WTC11 (cell line): ENCODE measurements around the gene YY1AP1. TPM values are rescaled to one million over a fixed set of nuclear protein-coding genes. Genes with fewer than 3 reads are reported as not detected.
A peak's percentile ranks its signal among the peaks of the same experiment; 100 is the strongest.

ENCODE experiments used
- ATAC-seq: fragments of 200-7000 bp; cut with Tn5 transposase; 2 replicates; pipeline ENCODE4 v1.10.0; 2021; ENCODE audit warnings: mild to moderate bottlenecking, moderate library complexity
- Bru-seq: library from RNA; stranded (reverse); fragments of 400-500 nt; gene quantifications from one replicate; lab custom pipeline; 2021; lab: Mats Ljungman, UMichigan
- CTCF ChIA-PET: fragments of 300-600 bp; sonication (Branson Sonifier 250); formaldehyde crosslinking; loops from one replicate; lab custom pipeline; 2021; ENCODE audit warnings: antibody characterized with exemption; lab: Charles Lee
- POLR2A ChIA-PET: fragments of 350-600 bp; sonication (Branson Sonifier 250); formaldehyde crosslinking; loops from one replicate; lab custom pipeline; 2021; ENCODE audit warnings: antibody characterized with exemption; lab: Charles Lee
- DNase-seq: peaks from one replicate; pipeline ENCODE4 v3.0.0; 2021; ENCODE audit warnings: low spot score
- H3K27ac Mint-ChIP-seq: 2 replicates; pipeline ENCODE4 v1.8.0; 2021; ENCODE audit warnings: mixed read lengths
- H3K27me3 Mint-ChIP-seq: 2 replicates; pipeline ENCODE4 v1.8.0; 2021; ENCODE audit warnings: low read depth, mild to moderate bottlenecking, moderate library complexity, mixed read lengths
- H3K36me3 Mint-ChIP-seq: 2 replicates; pipeline ENCODE4 v1.8.0; 2021; ENCODE audit warnings: mixed read lengths
- H3K4me1 Mint-ChIP-seq: 2 replicates; pipeline ENCODE4 v1.8.0; 2022; ENCODE audit warnings: mixed read lengths
- H3K4me3 Mint-ChIP-seq: 2 replicates; pipeline ENCODE4 v1.8.0; 2021; ENCODE audit warnings: mild to moderate bottlenecking, moderate library complexity, mixed read lengths
- H3K9me3 Mint-ChIP-seq: 2 replicates; pipeline ENCODE4 v1.8.0; 2021; ENCODE audit warnings: mixed read lengths
- ATF1 ChIP-seq: sonication (generic); formaldehyde crosslinking; IDR thresholded peaks from 2 replicates; pipeline ENCODE4 v1.8.1; 2023; ENCODE audit warnings: mild to moderate bottlenecking, moderate library complexity, missing genetic modification reagents
- ELF4 ChIP-seq: sonication (generic); formaldehyde crosslinking; IDR thresholded peaks from 2 replicates; pipeline ENCODE4 v1.8.1; 2022; ENCODE audit warnings: low read depth, mild to moderate bottlenecking, moderate library complexity, missing genetic modification reagents
- EMX1 ChIP-seq: fragments of 250-450 bp; sonication (Bioruptor Pico); IDR thresholded peaks from 2 replicates; pipeline ENCODE4 v1.8.0; 2021; ENCODE audit warnings: mild to moderate bottlenecking
- MXD4 ChIP-seq: fragments of 250-450 bp; sonication (Bioruptor Pico); IDR thresholded peaks from 2 replicates; pipeline ENCODE4 v1.8.0; 2021; ENCODE audit warnings: mild to moderate bottlenecking, moderate library complexity, borderline replicate concordance
- MYBL2 ChIP-seq: sonication (generic); formaldehyde crosslinking; IDR thresholded peaks from 2 replicates; pipeline ENCODE4 v1.8.1; 2023; ENCODE audit warnings: mild to moderate bottlenecking, moderate library complexity, missing genetic modification reagents
- RELA ChIP-seq: sonication (generic); formaldehyde crosslinking; IDR thresholded peaks from 2 replicates; pipeline ENCODE4 v1.8.1; 2022; ENCODE audit warnings: missing genetic modification reagents, mild to moderate bottlenecking, borderline replicate concordance
- SMAD3 ChIP-seq: sonication (generic); formaldehyde crosslinking; IDR thresholded peaks from 2 replicates; pipeline ENCODE4 v1.8.0; 2022; ENCODE audit warnings: missing genetic modification reagents, mild to moderate bottlenecking, borderline replicate concordance
- TEAD4 ChIP-seq: sonication (generic); formaldehyde crosslinking; IDR thresholded peaks from 2 replicates; pipeline ENCODE4 v1.8.0; 2022; ENCODE audit warnings: mild to moderate bottlenecking, missing genetic modification reagents
- ZBTB21 ChIP-seq: sonication (generic); formaldehyde crosslinking; IDR thresholded peaks from 2 replicates; pipeline ENCODE4 v1.8.1; 2023; ENCODE audit warnings: mild to moderate bottlenecking, missing genetic modification reagents, borderline replicate concordance
- ZNF121 ChIP-seq: sonication (generic); formaldehyde crosslinking; IDR thresholded peaks from 2 replicates; pipeline ENCODE4 v1.8.0; 2023; ENCODE audit warnings: missing genetic modification reagents
- ZNF219 ChIP-seq: sonication (generic); formaldehyde crosslinking; IDR thresholded peaks from 2 replicates; pipeline ENCODE4 v1.8.0; 2023; ENCODE audit warnings: missing genetic modification reagents, mild to moderate bottlenecking, borderline replicate concordance
- long read RNA-seq, 3 experiments: library from RNA in 1 of 3; library from capped mRNA in 1 of 3; library from polyadenylated mRNA in 1 of 3; unstranded in 2 of 3; stranded (forward) in 1 of 3; transcript quantifications; one replicate each; pipeline ENCODE4 v2.0.0, GENCODE V29; 2021
- total RNA-seq: library from RNA; stranded (reverse); gene quantifications from 3 replicates; pipeline ENCODE4 v1.2.3, GENCODE V29; 2021
- TF ChIP-seq, protein P1 (sequence below): fragments of 250-450 bp; sonication (Bioruptor Pico); IDR thresholded peaks from 2 replicates; pipeline ENCODE4 v2.1.2; 2022; ENCODE audit warnings: mild to moderate bottlenecking, moderate library complexity
- TF ChIP-seq, protein P2 (sequence below): fragments of 250-450 bp; sonication (Bioruptor Pico); IDR thresholded peaks from 2 replicates; pipeline ENCODE4 v1.9.0; 2021; ENCODE audit warnings: mild to moderate bottlenecking
- TF ChIP-seq, protein P3 (sequence below): sonication (generic); formaldehyde crosslinking; conservative IDR thresholded peaks from 2 replicates; pipeline ENCODE4 v1.8.1; 2022; ENCODE audit warnings: mild to moderate bottlenecking, missing genetic modification reagents
- TF ChIP-seq, protein P4 (sequence below): sonication (generic); formaldehyde crosslinking; IDR thresholded peaks from 2 replicates; pipeline ENCODE4 v1.8.0; 2022; ENCODE audit warnings: mild to moderate bottlenecking, missing genetic modification reagents
- TF ChIP-seq, protein P5 (sequence below): fragments of 250-450 bp; sonication (Bioruptor Pico); IDR thresholded peaks from 2 replicates; pipeline ENCODE4 v1.8.0; 2021; ENCODE audit warnings: mild to moderate bottlenecking
- TF ChIP-seq, protein P6 (sequence below): sonication (generic); formaldehyde crosslinking; IDR thresholded peaks from 2 replicates; pipeline ENCODE4 v1.8.1; 2023; ENCODE audit warnings: mild to moderate bottlenecking, missing genetic modification reagents, moderate library complexity
- TF ChIP-seq, protein P7 (sequence below): fragments of 250-450 bp; sonication (Bioruptor Pico); IDR thresholded peaks from 2 replicates; pipeline ENCODE4 v1.9.0; 2021; ENCODE audit warnings: moderate library complexity, mild to moderate bottlenecking, inconsistent platforms, borderline replicate concordance
- TF ChIP-seq, protein P8 (sequence below): sonication (generic); formaldehyde crosslinking; IDR thresholded peaks from 2 replicates; pipeline ENCODE4 v1.8.0; 2023; ENCODE audit warnings: missing genetic modification reagents
- TF ChIP-seq, protein P9 (sequence below): fragments of 200-600 bp; IDR thresholded peaks from 2 replicates; pipeline ENCODE4 v1.8.0; 2022; ENCODE audit warnings: antibody characterized with exemption

YY1AP1 gene, protein sequence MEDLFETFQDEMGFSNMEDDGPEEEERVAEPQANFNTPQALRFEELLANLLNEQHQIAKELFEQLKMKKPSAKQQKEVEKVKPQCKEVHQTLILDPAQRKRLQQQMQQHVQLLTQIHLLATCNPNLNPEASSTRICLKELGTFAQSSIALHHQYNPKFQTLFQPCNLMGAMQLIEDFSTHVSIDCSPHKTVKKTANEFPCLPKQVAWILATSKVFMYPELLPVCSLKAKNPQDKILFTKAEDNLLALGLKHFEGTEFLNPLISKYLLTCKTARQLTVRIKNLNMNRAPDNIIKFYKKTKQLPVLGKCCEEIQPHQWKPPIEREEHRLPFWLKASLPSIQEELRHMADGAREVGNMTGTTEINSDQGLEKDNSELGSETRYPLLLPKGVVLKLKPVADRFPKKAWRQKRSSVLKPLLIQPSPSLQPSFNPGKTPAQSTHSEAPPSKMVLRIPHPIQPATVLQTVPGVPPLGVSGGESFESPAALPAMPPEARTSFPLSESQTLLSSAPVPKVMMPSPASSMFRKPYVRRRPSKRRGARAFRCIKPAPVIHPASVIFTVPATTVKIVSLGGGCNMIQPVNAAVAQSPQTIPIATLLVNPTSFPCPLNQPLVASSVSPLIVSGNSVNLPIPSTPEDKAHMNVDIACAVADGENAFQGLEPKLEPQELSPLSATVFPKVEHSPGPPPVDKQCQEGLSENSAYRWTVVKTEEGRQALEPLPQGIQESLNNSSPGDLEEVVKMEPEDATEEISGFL
- 41.8 to 45.0 TPM (median 41.8 TPM) in 3 replicates for total RNA-seq
- Bru-seq, nascent RNA = percentile 79 among the genes with signal in this experiment
- long read RNA-seq, experiment 1, transcript YY1AP1-211 (10 exons, 2,927 nt) = minor isoform, 6 of 245 reads
- long read RNA-seq, experiment 1, transcript YY1AP1-205 (11 exons, 2,663 nt) = major isoform, 81 of 245 reads
- long read RNA-seq, experiment 1, transcript YY1AP1-212 (11 exons, 2,654 nt) = minor isoform, 27 of 245 reads
- long read RNA-seq, experiment 1, transcript YY1AP1-209 (10 exons, 2,555 nt) = minor isoform, 10 of 245 reads
- long read RNA-seq, experiment 1, partial matches to known transcripts = 22 of 245 reads
- long read RNA-seq, experiment 1, other reads (novel, unspliced or antisense) = 83 of 245 reads
- long read RNA-seq, experiment 2, transcript YY1AP1-205 (11 exons, 2,663 nt) = major isoform, 8 of 41 reads
- long read RNA-seq, experiment 2, partial matches to known transcripts = 9 of 41 reads
- long read RNA-seq, experiment 2, other reads (novel, unspliced or antisense) = 17 of 41 reads
- long read RNA-seq, experiment 3, transcript YY1AP1-205 (11 exons, 2,663 nt) = major isoform, 5 of 31 reads
- long read RNA-seq, experiment 3, transcript YY1AP1-212 (11 exons, 2,654 nt) = major isoform, 5 of 31 reads
- long read RNA-seq, experiment 3, partial matches to known transcripts = 2 of 31 reads
- long read RNA-seq, experiment 3, other reads (novel, unspliced or antisense) = 14 of 31 reads

DNA sequence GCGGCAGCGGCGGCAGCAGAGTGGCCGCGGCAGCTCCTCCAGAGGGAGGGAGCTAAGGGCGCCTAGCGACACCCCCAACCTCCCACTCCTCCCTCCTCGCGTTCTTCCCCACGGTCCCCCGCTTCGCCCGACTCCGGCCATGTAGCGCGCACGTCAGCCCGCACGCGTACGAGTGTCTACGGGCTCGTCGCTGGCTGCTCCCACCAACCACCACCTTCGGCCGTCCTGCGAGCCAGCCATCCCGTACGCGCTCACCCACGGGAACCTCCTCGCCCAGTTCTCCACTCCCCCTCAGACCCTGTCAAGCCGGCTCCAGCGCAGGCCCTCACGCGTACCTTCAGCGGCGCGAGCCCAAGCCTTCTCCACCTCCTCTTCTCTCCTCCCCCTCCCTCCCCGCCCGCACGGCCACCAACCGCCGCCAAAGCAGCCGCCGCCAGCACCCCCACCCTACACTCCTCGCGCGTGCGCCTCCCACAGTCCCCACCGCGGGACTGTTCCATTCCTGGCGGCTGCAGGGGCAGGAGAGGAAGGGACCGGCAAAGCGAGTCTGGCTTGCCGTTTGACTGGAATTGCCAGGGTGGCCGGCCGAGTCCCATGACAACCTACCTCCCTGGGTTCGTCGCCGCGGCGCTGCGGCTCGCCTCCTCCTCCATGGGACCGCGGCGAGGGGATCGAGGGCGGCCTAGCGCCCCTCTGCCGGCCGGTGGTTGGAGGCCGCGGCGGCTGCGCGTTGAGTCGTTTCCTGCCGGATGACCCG, at the start of gene YY1AP1:
YY1AP1 (minus strand) TSS at position 451 of the 757 bp plus-strand sequence. CDS start 8,338 bp downstream, outside the sequence.
- Mint-ChIP-seq H3K4me1 (peaks cover 26% of the 10 kb centered on the region), H3K9me3 (peaks cover 19% of the 10 kb centered on the region), H3K36me3 (peaks cover 40% of the 10 kb centered on the region), H3K27me3 (no peaks in the 10 kb centered on the region), H3K27ac (peak within 1 kb of the TSS; percentile 91), H3K4me3 (peak within 1 kb of the TSS; percentile 98)
- CTCF ChIA-PET = no interaction called here
- POLR2A ChIA-PET = no interaction called here
- peak; percentile 80 for ATAC-seq
- peak; percentile 80 for DNase-seq
- TF ChIP-seq, protein P1, sequence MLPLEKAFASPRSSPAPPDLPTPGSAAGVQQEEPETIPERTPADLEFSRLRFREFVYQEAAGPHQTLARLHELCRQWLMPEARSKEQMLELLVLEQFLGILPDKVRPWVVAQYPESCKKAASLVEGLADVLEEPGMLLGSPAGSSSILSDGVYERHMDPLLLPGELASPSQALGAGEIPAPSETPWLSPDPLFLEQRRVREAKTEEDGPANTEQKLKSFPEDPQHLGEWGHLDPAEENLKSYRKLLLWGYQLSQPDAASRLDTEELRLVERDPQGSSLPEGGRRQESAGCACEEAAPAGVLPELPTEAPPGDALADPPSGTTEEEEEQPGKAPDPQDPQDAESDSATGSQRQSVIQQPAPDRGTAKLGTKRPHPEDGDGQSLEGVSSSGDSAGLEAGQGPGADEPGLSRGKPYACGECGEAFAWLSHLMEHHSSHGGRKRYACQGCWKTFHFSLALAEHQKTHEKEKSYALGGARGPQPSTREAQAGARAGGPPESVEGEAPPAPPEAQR (CRISPR knock-in tag) = no peak
- TF ChIP-seq ZNF121 (CRISPR knock-in tag) (no peak), MYBL2 (CRISPR knock-in tag) (no peak; the same call in 1 of the 2 replicates), TEAD4 (no peak), SMAD3 (CRISPR knock-in tag) (peak; percentile 70; the same call in 1 of the 2 replicates), ATF1 (no peak), MXD4 (no peak), EMX1 (CRISPR knock-in tag) (no peak), ZBTB21 (CRISPR knock-in tag) (no peak), RELA (no peak), ELF4 (CRISPR knock-in tag) (no peak), ZNF219 (CRISPR knock-in tag) (no peak)
- TF ChIP-seq, protein P2, sequence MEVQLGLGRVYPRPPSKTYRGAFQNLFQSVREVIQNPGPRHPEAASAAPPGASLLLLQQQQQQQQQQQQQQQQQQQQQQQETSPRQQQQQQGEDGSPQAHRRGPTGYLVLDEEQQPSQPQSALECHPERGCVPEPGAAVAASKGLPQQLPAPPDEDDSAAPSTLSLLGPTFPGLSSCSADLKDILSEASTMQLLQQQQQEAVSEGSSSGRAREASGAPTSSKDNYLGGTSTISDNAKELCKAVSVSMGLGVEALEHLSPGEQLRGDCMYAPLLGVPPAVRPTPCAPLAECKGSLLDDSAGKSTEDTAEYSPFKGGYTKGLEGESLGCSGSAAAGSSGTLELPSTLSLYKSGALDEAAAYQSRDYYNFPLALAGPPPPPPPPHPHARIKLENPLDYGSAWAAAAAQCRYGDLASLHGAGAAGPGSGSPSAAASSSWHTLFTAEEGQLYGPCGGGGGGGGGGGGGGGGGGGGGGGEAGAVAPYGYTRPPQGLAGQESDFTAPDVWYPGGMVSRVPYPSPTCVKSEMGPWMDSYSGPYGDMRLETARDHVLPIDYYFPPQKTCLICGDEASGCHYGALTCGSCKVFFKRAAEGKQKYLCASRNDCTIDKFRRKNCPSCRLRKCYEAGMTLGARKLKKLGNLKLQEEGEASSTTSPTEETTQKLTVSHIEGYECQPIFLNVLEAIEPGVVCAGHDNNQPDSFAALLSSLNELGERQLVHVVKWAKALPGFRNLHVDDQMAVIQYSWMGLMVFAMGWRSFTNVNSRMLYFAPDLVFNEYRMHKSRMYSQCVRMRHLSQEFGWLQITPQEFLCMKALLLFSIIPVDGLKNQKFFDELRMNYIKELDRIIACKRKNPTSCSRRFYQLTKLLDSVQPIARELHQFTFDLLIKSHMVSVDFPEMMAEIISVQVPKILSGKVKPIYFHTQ = no peak
- TF ChIP-seq, protein P3, sequence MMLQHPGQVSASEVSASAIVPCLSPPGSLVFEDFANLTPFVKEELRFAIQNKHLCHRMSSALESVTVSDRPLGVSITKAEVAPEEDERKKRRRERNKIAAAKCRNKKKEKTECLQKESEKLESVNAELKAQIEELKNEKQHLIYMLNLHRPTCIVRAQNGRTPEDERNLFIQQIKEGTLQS (CRISPR knock-in tag) = no peak
- TF ChIP-seq, protein P4, sequence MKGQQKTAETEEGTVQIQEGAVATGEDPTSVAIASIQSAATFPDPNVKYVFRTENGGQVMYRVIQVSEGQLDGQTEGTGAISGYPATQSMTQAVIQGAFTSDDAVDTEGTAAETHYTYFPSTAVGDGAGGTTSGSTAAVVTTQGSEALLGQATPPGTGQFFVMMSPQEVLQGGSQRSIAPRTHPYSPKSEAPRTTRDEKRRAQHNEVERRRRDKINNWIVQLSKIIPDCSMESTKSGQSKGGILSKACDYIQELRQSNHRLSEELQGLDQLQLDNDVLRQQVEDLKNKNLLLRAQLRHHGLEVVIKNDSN (CRISPR knock-in tag) = no peak; the same call in none of the 2 replicates
- TF ChIP-seq, protein P5, sequence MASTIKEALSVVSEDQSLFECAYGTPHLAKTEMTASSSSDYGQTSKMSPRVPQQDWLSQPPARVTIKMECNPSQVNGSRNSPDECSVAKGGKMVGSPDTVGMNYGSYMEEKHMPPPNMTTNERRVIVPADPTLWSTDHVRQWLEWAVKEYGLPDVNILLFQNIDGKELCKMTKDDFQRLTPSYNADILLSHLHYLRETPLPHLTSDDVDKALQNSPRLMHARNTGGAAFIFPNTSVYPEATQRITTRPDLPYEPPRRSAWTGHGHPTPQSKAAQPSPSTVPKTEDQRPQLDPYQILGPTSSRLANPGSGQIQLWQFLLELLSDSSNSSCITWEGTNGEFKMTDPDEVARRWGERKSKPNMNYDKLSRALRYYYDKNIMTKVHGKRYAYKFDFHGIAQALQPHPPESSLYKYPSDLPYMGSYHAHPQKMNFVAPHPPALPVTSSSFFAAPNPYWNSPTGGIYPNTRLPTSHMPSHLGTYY = no peak
- TF ChIP-seq, protein P6, sequence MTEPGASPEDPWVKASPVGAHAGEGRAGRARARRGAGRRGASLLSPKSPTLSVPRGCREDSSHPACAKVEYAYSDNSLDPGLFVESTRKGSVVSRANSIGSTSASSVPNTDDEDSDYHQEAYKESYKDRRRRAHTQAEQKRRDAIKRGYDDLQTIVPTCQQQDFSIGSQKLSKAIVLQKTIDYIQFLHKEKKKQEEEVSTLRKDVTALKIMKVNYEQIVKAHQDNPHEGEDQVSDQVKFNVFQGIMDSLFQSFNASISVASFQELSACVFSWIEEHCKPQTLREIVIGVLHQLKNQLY (CRISPR knock-in tag) = no peak
- TF ChIP-seq, protein P7, sequence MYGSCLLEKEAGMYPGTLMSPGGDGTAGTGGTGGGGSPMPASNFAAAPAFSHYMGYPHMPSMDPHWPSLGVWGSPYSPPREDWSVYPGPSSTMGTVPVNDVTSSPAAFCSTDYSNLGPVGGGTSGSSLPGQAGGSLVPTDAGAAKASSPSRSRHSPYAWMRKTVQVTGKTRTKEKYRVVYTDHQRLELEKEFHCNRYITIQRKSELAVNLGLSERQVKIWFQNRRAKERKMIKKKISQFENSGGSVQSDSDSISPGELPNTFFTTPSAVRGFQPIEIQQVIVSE (CRISPR knock-in tag) = no peak
- TF ChIP-seq, protein P8, sequence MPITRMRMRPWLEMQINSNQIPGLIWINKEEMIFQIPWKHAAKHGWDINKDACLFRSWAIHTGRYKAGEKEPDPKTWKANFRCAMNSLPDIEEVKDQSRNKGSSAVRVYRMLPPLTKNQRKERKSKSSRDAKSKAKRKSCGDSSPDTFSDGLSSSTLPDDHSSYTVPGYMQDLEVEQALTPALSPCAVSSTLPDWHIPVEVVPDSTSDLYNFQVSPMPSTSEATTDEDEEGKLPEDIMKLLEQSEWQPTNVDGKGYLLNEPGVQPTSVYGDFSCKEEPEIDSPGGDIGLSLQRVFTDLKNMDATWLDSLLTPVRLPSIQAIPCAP (CRISPR knock-in tag) = peak; percentile 58; the same call in 1 of the 2 replicates
- TF ChIP-seq, protein P9, sequence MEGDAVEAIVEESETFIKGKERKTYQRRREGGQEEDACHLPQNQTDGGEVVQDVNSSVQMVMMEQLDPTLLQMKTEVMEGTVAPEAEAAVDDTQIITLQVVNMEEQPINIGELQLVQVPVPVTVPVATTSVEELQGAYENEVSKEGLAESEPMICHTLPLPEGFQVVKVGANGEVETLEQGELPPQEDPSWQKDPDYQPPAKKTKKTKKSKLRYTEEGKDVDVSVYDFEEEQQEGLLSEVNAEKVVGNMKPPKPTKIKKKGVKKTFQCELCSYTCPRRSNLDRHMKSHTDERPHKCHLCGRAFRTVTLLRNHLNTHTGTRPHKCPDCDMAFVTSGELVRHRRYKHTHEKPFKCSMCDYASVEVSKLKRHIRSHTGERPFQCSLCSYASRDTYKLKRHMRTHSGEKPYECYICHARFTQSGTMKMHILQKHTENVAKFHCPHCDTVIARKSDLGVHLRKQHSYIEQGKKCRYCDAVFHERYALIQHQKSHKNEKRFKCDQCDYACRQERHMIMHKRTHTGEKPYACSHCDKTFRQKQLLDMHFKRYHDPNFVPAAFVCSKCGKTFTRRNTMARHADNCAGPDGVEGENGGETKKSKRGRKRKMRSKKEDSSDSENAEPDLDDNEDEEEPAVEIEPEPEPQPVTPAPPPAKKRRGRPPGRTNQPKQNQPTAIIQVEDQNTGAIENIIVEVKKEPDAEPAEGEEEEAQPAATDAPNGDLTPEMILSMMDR = no peak
